ENCODE measurements around the gene THAP12.

GRCh38 chr11:76392870-76393269 is 11.9 kb upstream of the THAP12 start:
- TF ChIP-seq, protein P1, sequence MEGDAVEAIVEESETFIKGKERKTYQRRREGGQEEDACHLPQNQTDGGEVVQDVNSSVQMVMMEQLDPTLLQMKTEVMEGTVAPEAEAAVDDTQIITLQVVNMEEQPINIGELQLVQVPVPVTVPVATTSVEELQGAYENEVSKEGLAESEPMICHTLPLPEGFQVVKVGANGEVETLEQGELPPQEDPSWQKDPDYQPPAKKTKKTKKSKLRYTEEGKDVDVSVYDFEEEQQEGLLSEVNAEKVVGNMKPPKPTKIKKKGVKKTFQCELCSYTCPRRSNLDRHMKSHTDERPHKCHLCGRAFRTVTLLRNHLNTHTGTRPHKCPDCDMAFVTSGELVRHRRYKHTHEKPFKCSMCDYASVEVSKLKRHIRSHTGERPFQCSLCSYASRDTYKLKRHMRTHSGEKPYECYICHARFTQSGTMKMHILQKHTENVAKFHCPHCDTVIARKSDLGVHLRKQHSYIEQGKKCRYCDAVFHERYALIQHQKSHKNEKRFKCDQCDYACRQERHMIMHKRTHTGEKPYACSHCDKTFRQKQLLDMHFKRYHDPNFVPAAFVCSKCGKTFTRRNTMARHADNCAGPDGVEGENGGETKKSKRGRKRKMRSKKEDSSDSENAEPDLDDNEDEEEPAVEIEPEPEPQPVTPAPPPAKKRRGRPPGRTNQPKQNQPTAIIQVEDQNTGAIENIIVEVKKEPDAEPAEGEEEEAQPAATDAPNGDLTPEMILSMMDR (IDR thresholded peaks at IDR 0.05): no peak
- no peak for TF ChIP-seq USF2 (IDR thresholded peaks at IDR 0.05)
- TF ChIP-seq POLR2A (IDR thresholded peaks at IDR 0.05; ENCODE audit: low read length): no peak
